GM19324 (cell line): Measurements from ENCODE around the gene LAMA5.

Experiments
- ATAC-seq: cut with Tn5 transposase; IDR thresholded peaks from one replicate; pipeline ENCODE4 v1.9.1; 2021; ENCODE audit warnings: mild to moderate bottlenecking, moderate library complexity; ENCODE audit not compliant: unreplicated experiment, low FRiP score

The LAMA5 gene

DNA sequence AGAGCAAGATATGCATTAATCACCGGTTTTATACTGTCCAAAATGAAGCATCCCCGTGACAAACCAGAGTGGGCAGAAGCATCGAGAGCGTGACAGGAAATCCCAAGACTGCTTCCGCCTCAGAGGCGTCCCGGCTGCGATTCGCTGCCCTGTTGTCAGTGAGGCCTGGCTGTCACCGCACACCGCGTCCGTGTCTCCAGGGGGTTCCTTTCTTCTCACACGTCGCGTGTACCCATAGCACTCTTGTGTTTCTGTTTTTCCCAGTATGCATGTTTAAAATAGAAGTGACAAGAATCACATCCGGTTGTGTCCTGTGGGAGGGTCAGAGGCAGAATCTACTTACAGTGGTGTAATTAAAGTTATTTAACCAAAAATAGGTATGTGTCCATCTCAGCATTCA lies 72.6 kb downstream of the LAMA5 start:
- ATAC-seq, result no peak

DNA sequence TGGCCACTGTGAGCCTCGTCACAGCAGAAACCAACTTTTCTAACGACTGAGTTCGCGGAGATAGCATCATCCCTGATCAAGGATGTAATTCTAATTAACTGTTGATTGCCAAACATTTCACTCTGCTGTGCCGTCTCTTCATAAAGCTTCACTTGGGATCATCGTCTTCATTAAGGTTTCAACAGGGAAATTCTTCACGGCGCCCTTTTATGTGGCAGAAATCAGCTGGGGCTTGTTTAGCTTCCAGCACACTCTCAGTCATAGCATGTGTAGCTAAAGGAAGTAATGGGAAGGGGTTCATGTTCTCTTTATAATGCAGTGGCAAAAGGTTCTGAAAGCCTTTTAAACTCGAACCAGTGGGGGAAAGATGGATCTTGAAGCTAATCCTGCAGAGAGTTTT lies 73.2 kb downstream of the LAMA5 start:
- no peak for ATAC-seq

DNA sequence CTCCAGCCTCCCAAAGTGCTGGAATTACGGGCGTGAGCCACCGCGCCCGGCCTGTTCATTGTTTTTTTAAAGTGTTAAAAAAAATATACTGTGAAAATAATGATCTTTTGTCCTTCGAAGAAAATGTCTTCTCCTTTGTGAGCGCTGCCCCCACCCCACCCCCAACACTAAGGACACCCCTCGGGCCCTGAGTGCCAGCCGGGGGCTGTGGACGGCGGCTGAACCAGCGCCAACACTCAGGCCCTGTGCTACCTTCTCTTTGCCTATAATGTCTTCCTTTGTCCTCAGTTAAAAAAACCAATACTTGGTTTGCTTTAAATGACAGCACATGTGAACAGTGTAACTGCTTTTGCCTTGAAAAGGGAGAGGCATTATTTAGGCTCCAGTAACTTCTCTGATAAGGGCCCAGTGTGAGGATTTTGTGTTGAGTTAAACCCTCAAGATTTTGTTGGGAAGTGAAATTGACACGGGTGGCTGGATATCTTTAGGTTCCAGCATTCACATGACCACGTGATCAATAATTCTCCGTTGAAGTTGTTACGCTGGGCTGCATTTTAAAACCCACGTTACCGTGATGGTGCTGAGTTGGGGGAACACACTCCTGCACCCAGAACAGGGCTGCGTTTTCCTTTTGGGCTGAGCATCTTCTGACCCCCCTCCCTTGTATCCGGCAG lies 73.9 kb downstream of the LAMA5 start:
- ATAC-seq, result no peak

DNA sequence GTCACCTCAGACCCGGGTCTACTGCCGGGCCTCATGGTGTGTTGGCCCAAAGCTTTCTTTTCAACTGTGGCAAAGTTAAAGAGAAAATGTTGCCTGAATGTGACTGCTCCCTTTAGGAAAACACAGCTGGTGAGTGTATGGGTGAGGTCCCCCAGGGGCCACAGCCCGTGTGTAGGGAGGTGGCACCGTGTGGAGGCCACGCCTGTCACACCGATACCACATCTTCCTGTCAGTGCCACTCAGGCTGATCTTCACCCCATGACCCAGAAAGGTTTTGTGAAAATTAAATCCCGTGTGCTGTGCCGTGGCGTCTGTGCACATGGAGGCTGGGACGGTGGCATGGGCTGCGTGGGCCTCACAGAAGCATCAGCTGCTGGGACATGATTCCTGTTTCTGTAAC lies 75.0 kb downstream of the LAMA5 start:
- ATAC-seq, result no peak

DNA sequence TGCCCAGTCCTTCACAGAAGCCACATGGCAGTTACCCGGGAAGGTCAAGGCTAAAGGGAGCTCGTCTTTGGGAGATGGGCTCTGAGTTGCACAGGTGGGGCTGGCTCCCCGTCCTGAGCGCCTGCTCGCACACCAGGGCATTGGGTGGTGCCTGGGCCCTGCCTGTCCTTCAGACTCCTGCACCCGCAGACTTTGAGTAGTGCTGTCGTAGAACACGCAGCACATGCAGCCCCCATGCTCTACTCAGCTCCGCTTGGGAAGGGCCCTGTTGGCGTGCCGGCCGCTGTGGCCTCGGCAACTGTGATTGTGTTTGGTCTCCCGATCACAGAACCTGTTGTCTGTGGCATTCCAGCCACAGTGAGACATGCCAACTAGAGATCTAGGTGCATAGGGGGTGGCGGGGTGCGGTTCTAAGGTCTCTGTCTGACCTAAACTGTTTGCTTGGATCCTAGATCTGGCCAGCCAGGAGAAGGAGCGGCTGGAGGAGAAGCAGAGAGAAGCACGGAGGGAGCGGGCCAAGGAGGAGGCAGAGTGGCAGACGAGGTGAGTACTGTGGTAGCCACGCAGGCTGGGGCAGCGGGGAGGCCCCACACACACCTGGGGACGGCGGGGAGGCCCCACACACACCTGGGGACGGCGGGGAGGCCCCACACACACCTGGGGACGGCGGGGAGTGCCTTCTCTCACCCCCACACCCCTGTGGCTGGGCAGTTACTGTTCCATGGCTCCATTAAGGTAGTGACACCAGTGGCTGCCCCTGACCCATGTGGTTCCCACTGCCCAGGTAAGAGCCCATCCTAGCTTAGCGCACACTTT lies 75.7 kb downstream of the LAMA5 start:
- ATAC-seq, result no peak

DNA sequence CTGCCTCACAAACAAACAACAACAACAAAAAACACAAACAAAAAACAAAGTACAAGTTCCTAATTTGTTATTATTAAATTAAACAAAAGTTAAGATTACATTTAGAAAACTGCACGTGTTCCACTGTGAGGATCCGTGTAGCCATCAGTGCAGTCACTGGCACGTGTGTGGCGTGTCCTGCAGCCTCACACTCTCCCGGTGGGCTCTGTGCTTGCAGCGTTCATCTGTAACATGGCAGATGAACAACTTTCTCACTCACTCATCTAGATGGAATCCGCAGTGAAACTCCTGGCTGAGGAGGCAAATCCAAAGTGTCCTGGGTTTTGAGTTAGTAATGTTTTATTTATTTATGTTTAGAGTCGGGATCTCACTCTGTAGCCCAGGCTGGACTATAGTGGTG lies 77.2 kb downstream of the LAMA5 start:
- ATAC-seq, result no peak

DNA sequence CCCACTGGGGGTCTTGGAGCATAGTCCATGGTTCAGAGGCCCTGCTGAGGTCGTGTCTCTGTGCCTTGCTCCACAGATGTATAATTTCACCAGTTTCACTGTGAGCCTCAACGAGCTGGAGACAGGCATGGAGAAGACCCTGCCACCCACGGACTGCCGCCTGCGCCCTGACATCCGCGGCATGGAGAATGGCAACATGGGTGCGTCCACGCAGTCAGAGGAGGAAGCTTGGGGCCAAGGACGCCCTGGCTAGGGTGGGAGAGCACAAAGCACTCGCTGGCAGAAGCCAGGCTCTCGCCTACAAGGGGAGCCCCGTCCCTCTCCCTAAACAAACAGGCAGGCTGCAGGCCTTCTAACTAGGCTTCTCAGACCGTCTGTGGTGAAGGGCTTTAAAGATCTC lies 78.0 kb downstream of the LAMA5 start:
- ATAC-seq, result no peak

DNA sequence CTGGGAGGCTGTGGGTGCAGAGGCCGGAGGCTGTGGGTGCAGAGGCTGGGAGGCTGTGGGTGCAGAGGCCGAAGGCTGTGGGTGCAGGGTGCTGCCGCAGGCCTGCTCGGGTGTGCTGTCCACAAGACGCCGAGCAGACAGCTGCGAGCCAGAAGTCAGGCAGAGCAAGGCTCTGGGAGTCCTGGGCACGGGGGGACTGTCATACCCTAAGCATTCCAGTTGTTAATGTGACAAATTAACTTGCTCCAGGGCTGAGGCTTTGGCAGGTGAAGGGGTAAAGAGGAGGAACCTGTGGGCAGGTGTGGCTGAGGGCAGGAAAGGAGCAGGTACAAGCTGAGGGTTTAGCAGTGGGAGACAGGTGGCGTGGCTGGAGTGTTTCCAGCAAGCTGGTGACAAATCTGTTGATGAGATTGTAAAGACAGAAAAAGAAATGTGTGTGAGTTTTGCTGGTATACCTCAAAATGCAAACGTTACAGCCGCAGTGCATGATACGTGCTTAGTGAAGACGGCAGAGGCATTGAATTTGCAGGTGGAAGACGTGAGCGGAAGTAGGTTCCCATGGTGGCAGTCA lies 78.5 kb downstream of the LAMA5 start:
- no peak for ATAC-seq

DNA sequence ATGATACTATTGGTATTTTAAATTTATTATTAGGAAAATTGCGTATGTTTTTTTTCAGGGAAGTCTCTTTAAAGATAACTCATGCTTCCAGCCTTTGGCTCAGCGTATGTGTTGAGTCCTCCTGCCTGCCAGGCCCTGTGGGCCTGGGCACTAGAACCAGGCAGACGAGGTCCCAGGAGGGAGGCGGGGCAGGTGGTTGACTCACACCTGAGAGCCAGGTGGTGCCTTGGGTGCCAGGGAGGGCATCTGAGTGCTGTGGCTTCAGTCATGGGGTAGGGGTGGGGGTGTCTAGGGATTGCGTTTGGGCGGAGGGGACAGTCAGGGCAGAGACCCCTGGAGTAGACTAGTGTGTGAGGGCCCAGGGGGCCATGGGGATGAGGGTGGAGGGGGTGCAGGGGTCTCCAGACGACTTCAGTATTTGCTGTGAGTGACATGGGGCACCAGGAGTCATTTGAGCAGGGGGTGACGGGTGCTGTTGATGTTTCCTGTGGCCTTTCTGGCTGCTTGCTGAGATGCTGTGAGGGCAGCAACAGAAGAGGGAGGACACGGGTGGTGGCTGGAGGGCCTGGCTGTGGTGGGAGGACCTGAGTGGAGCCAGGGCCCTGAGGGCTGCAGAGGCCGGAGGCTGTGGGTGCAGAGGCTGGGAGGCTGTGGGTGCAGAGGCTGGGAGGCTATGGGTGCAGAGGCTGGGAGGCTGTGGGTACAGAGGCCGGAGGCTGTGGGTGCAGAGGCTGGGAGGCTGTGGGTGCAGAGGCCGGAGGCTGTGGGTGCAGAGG lies 79.2 kb downstream of the LAMA5 start:
- no peak for ATAC-seq

DNA sequence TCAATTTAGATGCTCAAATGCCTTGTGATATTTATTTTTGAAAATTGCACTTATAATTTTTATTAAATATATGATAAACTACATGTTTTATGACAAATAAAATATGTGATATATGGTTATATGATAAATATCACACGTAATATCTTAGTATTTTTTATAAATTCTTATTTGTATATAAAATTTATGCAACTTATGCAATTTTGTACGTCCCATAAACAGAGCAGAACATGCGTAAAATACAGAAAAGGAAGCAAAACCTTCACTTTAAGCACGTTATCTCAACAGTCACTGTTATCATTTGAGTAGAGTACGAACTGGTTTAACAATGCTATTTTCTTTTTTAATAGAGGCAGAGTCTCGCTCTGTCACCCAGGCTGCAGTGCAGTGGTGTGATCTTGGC lies 80.0 kb downstream of the LAMA5 start:
- ATAC-seq, result no peak

DNA sequence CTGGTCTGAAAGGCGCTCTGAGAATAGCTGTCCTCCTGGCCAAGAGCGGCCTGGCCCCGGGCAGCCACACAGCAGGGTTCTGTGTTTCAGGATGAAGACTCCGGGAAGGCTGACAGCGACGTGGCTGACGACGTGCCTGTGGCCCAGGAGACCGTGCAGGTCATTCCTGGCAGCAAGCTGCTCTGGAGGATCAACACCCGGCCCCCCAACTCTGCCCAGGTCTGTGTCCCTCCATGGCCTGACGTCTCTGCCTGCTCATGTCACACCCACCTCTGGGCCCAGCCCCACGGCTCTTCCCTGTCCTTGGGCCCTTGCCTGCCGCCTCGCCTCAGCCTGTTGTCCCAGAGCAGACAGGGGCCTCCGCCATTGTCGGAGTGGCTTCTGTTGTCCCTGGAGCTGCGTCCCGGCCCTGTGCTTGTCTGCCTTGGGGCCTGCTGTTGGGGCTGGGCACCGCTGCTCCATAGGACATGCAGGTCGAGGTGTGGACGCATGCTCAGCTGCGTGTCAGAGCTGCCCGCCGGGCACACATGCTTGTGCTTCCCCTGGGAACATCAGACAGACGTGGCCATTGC lies 80.5 kb downstream of the LAMA5 start:
- ATAC-seq, result no peak

DNA sequence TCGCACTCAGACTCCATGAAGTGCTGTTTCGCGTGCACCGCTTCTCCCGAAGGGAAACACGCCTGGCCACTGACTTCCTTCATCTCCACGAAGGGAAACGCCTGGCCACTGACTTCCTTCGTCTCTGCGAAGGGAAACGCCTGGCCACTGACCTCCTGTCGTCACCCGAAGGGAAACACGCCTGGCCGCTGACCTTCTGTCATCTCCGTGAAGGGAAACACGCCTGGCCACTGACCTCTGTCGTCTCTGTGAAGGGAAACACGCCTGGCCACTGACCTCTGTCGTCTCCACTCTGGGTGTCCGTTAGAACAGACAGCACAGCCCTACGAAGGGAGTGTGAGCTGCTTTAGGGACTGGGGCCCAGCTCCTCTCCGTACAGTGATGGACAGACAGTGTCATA lies 81.4 kb downstream of the LAMA5 start:
- ATAC-seq, result no peak

DNA sequence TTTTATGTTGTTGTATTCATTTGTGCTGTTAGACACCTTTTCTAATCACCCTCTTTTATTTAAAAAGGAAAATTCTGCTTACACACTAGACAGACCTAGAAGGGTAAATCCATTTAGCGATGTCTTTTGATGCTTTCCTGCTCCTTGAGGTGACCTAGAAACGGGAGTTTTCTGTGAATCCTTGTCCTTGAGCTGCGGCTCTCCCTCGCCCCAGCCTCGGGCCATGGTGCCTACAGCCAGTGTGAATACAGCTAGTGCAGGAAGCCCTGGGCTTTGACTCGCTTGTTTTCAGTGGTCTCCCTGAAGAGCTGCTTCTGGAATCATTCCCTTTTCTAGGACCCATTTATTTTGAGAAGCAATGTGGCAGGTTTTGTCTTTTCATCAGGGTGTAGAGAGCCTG lies 82.0 kb downstream of the LAMA5 start:
- no peak for ATAC-seq

DNA sequence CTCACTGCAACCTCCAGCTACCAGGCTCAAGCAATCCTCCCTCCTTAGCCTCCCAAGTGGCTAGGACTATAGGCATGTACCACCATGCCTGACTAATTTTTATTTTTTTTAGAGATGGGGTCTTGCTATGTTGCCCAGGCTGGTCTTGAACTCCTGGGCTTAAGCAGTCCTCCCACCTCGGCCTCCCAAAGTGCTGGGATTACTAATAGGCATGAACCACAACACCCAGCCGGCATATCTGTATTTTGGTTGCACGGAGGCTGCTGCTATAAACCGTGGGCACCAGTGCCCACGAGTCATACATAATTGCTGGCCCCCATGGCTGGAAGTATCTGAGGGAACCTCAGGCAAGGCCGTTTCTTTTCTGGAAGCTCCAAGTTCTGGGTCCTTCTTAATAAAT lies 82.7 kb downstream of the LAMA5 start:
- ATAC-seq, result no peak

DNA sequence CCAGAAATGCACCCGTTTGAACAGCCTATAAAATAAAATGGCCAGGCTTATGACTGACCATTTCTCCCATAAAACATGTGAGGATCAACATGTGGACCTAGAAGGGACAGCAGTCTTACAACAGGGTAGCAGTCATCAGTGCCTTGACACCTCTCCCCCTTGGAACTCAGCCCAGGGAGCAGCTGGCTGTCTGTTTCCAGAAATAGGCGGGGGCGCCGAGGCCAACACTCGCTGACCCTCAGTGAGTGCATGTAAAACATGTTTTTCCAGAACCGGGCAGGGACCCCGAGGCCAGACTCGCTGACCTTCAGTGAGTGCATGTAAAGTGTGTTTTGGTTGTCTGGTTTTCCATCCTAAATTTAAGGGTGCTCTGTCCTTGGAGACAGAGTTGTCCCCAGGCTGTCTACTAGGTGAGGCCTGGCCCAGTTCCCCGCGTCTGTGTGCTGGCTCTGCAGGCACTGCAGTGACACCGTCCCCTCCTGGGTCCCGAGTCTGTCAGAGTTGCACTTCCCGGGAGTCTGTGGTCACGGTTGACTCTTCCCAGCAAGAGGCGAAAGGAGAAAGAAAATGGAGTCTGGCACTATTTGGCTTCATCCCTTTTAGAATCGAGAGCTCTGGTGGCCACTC lies 84.1 kb downstream of the LAMA5 start:
- ATAC-seq, result no peak

DNA sequence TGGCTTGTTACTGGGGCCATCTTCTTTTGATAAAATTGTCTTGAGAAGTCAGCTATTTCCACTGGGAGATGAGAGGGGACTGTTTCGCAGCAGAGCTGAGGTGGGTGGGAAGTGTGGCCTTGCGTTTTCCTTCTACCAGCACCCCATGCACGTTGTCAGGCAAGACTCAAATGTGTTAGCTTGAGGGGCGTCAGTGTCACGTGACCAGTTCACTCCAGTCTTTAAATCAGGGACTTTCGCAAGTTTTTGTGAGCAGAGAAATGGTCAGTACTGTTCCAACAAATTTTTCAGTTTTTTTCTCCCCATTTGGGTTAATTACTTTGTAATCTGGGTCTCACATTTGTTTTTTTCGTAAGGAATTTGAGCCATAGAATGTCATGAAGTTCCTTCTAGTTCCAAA lies 85.0 kb downstream of the LAMA5 start:
- ATAC-seq, result no peak

DNA sequence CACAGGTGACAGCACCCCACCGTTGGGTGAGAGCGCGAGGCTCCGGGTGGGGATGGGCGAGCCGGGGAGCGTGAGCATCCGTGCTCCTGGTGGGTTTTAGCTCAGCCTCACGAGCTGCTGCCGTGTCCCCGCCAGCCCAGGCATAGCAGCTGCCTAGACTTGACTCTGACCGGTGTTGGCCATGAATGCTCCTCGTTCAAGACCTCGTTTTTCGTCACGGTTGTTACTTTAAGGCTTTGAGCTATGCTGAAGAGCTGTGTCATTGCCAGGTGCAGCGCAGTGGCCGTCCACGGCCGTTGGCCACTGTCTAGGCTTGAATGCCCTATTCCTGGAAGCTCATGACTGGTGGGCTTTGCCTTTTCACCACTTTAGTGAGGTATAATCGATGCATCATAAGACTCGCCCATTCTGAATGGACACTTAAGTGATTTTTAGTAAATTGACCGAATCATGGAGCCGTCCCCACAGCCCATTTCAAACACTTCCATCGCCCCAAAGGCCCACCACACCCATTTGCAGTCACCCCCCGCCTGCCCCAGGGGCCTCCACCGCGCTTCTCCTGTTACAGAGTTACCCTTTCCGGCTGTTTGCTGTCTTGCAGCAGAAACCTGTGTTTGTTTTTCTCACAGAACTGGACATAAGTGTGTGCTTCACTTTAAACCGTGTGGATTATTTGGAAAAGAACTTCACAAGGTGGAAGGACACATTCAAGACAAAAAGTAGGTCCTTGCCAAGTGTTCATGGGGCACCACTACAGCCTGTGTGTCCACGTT lies 85.8 kb downstream of the LAMA5 start:
- ATAC-seq, result no peak

DNA sequence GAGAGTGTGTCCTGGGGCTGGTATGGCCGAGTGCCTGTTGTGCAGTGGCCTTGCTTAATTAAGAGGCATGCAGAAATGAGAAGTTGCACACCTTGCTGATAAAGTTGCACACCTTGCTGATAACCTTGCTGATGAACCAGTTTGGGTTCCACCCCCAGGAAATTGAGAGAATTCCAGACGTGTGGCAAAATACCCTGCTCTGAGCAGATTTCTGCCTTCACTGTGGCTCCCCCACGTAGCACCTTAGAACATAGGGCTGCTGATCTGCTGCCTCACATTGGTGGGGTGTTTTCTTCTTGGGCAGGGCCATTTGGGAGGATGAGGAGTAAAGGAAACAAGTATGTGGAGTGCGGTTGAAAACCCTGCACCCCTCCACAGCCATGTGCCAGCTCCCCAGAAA lies 86.8 kb downstream of the LAMA5 start:
- no peak for ATAC-seq

DNA sequence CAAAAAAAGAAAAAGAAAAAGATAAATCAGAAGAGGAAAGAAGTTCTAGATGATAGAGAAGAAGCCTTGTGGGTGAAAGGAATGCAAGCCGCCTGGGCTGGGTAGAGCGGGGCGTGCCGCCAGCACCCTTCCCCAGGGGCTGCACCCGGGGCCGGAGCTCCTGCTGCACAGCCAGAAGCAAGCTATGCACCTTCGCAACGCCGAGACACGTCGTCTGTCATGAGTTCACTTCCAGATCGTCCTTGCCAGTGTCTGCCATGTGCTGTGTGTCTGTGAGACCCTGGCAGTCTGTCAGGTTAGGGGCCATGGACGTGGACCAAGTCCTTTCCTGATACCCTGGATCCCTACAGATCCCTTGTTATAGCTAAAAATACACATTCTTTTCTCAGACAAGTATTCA lies 89.9 kb downstream of the LAMA5 start:
- ATAC-seq, result no peak

DNA sequence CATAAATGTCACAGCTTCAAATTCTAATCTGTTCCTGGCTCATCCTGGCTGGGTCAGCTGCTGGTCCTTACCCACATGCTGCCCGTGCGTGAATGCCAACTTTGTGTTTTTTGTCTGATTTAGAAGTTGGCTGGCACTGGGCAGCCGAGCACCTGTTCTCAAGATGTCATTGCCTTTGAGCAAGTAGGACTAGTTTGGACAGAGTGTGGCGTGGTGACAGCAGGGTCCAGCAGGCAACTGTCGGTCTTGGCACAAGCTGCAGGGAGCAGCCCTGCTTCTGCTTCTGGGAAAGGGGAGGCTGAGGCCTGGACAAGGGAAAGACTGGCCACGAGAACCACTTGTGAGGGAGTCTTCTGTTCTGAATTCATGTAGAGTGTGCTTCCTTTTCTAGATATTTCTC lies 90.7 kb downstream of the LAMA5 start:
- no peak for ATAC-seq
